SK-N-SH treated with all-trans-retinoic acid at 6 μM for 48 hours (cell line): ENCODE measurements around the gene HIRA.
"Not testable (repeated sequence)": the region's sequence is repeated elsewhere in the genome, so short reads cannot be mapped to it uniquely, and the experiment has no call there.

Experiments
- ATAC-seq: fragments of 200-7000 bp; cut with Tn5 transposase; 3 replicates; pipeline ENCODE4 v1.9.1; 2020; ENCODE audit warnings: mild to moderate bottlenecking, moderate library complexity
- ARNTL ChIP-seq: fragments of 450-650 bp; formaldehyde crosslinking; IDR thresholded peaks from 2 replicates; pipeline ENCODE4 v1.5.0; 2020; ENCODE audit warnings: low read depth, mild to moderate bottlenecking, moderate library complexity, borderline replicate concordance
- BACH2 ChIP-seq: fragments of 250-450 bp; sonication (Bioruptor Pico); IDR thresholded peaks from 2 replicates; pipeline ENCODE4 v1.9.0; 2021; ENCODE audit warnings: mild to moderate bottlenecking, borderline replicate concordance
- CSDC2 ChIP-seq: fragments of 250-450 bp; sonication (Bioruptor Pico); IDR thresholded peaks from 2 replicates; pipeline ENCODE4 v1.5.0; 2020; ENCODE audit warnings: mild to moderate bottlenecking, moderate library complexity
- GLIS3 ChIP-seq: fragments of 250-450 bp; sonication (Bioruptor Pico); IDR thresholded peaks from 2 replicates; pipeline ENCODE4 v1.5.0; 2020; ENCODE audit warnings: mild to moderate bottlenecking, moderate library complexity
- ISL1 ChIP-seq: fragments of 250-450 bp; sonication (Bioruptor Pico); IDR thresholded peaks from 2 replicates; pipeline ENCODE4 v2.1.2; 2022; ENCODE audit warnings: mild to moderate bottlenecking, moderate library complexity
- PATZ1 ChIP-seq: fragments of 250-450 bp; sonication (Bioruptor Pico); IDR thresholded peaks from 2 replicates; pipeline ENCODE4 v1.8.0; 2020; ENCODE audit warnings: mild to moderate bottlenecking, moderate library complexity, borderline replicate concordance
- POU6F1 ChIP-seq: fragments of 250-450 bp; sonication (Bioruptor Pico); IDR thresholded peaks from 2 replicates; pipeline ENCODE4 v1.8.0; 2021; ENCODE audit warnings: low read depth, mild to moderate bottlenecking, moderate library complexity, borderline replicate concordance
- PPARA ChIP-seq: fragments of 250-450 bp; sonication (Bioruptor Pico); IDR thresholded peaks from 2 replicates; pipeline ENCODE4 v1.5.0; 2020; ENCODE audit warnings: mild to moderate bottlenecking, borderline replicate concordance
- RARB ChIP-seq: fragments of 250-450 bp; sonication (Bioruptor Pico); IDR thresholded peaks from 2 replicates; pipeline ENCODE4 v1.8.0; 2021; ENCODE audit warnings: mild to moderate bottlenecking, moderate library complexity
- SNAI2 ChIP-seq: fragments of 250-450 bp; sonication (Bioruptor Pico); IDR thresholded peaks from 2 replicates; pipeline ENCODE4 v1.5.0; 2020; ENCODE audit warnings: mild to moderate bottlenecking, moderate library complexity
- TCF4 ChIP-seq: fragments of 250-450 bp; sonication (Bioruptor Pico); IDR thresholded peaks from 2 replicates; pipeline ENCODE4 v1.8.0; 2021; ENCODE audit warnings: mild to moderate bottlenecking, moderate library complexity, borderline replicate concordance
- TOX ChIP-seq: fragments of 250-450 bp; sonication (Bioruptor Pico); IDR thresholded peaks from 2 replicates; pipeline ENCODE4 v1.8.0; 2021; ENCODE audit warnings: mild to moderate bottlenecking, moderate library complexity, borderline replicate concordance
- ZC3H10 ChIP-seq: fragments of 250-450 bp; sonication (Bioruptor Pico); IDR thresholded peaks from 2 replicates; pipeline ENCODE4 v1.5.1; 2021; ENCODE audit warnings: mild to moderate bottlenecking, moderate library complexity
- ZFP3 ChIP-seq: fragments of 250-450 bp; sonication (Bioruptor Pico); IDR thresholded peaks from 2 replicates; pipeline ENCODE4 v1.5.0; 2020; ENCODE audit warnings: mild to moderate bottlenecking, moderate library complexity
- ZFP30 ChIP-seq: fragments of 450-650 bp; formaldehyde crosslinking; IDR thresholded peaks from 2 replicates; pipeline ENCODE4 v1.5.0; 2022; ENCODE audit warnings: mild to moderate bottlenecking, moderate library complexity
- ZNF565 ChIP-seq: fragments of 450-650 bp; formaldehyde crosslinking; conservative IDR thresholded peaks from 2 replicates; pipeline ENCODE4 v1.5.0; 2020; ENCODE audit warnings: low read depth, mild to moderate bottlenecking, moderate library complexity
- ZNF70 ChIP-seq: fragments of 450-650 bp; formaldehyde crosslinking; IDR thresholded peaks from 2 replicates; pipeline ENCODE4 v1.5.0; 2020; ENCODE audit warnings: mild to moderate bottlenecking, moderate library complexity
- ZNF8 ChIP-seq: fragments of 450-650 bp; formaldehyde crosslinking; IDR thresholded peaks from 2 replicates; pipeline ENCODE4 v1.5.0; 2020; ENCODE audit warnings: mild to moderate bottlenecking, moderate library complexity
- TF ChIP-seq, protein P1 (sequence below): fragments of 250-450 bp; sonication (Bioruptor Pico); IDR thresholded peaks from 2 replicates; pipeline ENCODE4 v1.5.1; 2020; ENCODE audit warnings: low read depth, mild to moderate bottlenecking, moderate library complexity
- TF ChIP-seq, protein P2 (sequence below): fragments of 250-450 bp; sonication (Bioruptor Pico); IDR thresholded peaks from 2 replicates; pipeline ENCODE4 v1.5.1; 2021; ENCODE audit warnings: mild to moderate bottlenecking, moderate library complexity

HIRA gene

GRCh38 chr22:19447330-19448075, 16.0 kb upstream of the HIRA start, which contains the start of gene C22orf39:
Gene C22orf39 (minus strand): TSS chr22:19447711. CDS start chr22:19447688, 23 bp downstream.
- peak; percentile 92 for ATAC-seq
- TF ChIP-seq POU6F1 (CRISPR knock-in tag) (no peak), ARNTL (no peak), CSDC2 (CRISPR knock-in tag) (no peak), ZNF70 (CRISPR knock-in tag) (no peak), ZC3H10 (CRISPR knock-in tag) (no peak), ZFP3 (CRISPR knock-in tag) (no peak), GLIS3 (CRISPR knock-in tag) (no peak), TOX (CRISPR knock-in tag) (no peak), SNAI2 (CRISPR knock-in tag) (no peak), ZNF565 (no peak), ZFP30 (CRISPR knock-in tag) (no peak), BACH2 (CRISPR knock-in tag) (no peak)

- peak; percentile 21 for ATAC-seq
- no peak for TF ChIP-seq TCF4 (CRISPR knock-in tag)
- TF ChIP-seq ZNF8 (CRISPR knock-in tag), result no peak
- TF ChIP-seq, protein P1, sequence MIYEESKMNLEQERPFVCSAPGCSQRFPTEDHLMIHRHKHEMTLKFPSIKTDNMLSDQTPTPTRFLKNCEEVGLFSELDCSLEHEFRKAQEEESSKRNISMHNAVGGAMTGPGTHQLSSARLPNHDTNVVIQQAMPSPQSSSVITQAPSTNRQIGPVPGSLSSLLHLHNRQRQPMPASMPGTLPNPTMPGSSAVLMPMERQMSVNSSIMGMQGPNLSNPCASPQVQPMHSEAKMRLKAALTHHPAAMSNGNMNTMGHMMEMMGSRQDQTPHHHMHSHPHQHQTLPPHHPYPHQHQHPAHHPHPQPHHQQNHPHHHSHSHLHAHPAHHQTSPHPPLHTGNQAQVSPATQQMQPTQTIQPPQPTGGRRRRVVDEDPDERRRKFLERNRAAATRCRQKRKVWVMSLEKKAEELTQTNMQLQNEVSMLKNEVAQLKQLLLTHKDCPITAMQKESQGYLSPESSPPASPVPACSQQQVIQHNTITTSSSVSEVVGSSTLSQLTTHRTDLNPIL (CRISPR knock-in tag), result no peak
- TF ChIP-seq ZNF70 (CRISPR knock-in tag), result no peak
Observed at GRCh38 chr22:19446603-19447329, 15.2 kb upstream of the HIRA start.

GRCh38 chr22:19445279-19445982, 13.9 kb upstream of the HIRA start:
- ATAC-seq, result not testable (repeated sequence)

GRCh38 chr22:19443544-19444211, 12.1 kb upstream of the HIRA start:
- no peak for TF ChIP-seq TOX (CRISPR knock-in tag)
- TF ChIP-seq, protein P2, sequence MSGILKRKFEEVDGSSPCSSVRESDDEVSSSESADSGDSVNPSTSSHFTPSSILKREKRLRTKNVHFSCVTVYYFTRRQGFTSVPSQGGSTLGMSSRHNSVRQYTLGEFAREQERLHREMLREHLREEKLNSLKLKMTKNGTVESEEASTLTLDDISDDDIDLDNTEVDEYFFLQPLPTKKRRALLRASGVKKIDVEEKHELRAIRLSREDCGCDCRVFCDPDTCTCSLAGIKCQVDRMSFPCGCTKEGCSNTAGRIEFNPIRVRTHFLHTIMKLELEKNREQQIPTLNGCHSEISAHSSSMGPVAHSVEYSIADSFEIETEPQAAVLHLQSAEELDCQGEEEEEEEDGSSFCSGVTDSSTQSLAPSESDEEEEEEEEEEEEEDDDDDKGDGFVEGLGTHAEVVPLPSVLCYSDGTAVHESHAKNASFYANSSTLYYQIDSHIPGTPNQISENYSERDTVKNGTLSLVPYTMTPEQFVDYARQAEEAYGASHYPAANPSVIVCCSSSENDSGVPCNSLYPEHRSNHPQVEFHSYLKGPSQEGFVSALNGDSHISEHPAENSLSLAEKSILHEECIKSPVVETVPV (CRISPR knock-in tag), result no peak
- TF ChIP-seq PPARA (CRISPR knock-in tag), result no peak
- TF ChIP-seq RARB (CRISPR knock-in tag), result no peak
- no peak for TF ChIP-seq ARNTL
- TF ChIP-seq ZNF70 (CRISPR knock-in tag), result no peak
- TF ChIP-seq ZNF565, result no peak
- TF ChIP-seq ZNF8 (CRISPR knock-in tag), result no peak
- no peak for TF ChIP-seq BACH2 (CRISPR knock-in tag)
- no peak for TF ChIP-seq ISL1 (CRISPR knock-in tag)
- no peak for TF ChIP-seq PATZ1 (CRISPR knock-in tag)
- no peak for TF ChIP-seq ZFP3 (CRISPR knock-in tag)
- no peak for ATAC-seq
